Coronary artery (tissue), 2 donors: ENCODE measurements around the gene IRS4.

Experiments used
- DNase-seq: peaks from one replicate; pipeline ENCODE4 v3.0.0-alpha.2; 2017; ENCODE audit warnings: low spot score
- H3K27ac ChIP-seq, 2 donors: fragments of 200-600 bp; sonication (generic); one replicate each; pipeline ENCODE4 v1.5.1; 2016 to 2019
- H3K4me3 ChIP-seq: fragments of 200-600 bp; sonication (generic); 2 replicates; pipeline ENCODE4 v1.5.1; 2016; ENCODE audit warnings: mild to moderate bottlenecking, moderate library complexity
- CTCF ChIP-seq: fragments of 200-600 bp; sonication (generic); IDR thresholded peaks from one replicate; pipeline ENCODE4 v1.5.1; 2019; ENCODE audit warnings: antibody characterized with exemption

The IRS4 gene

DNA sequence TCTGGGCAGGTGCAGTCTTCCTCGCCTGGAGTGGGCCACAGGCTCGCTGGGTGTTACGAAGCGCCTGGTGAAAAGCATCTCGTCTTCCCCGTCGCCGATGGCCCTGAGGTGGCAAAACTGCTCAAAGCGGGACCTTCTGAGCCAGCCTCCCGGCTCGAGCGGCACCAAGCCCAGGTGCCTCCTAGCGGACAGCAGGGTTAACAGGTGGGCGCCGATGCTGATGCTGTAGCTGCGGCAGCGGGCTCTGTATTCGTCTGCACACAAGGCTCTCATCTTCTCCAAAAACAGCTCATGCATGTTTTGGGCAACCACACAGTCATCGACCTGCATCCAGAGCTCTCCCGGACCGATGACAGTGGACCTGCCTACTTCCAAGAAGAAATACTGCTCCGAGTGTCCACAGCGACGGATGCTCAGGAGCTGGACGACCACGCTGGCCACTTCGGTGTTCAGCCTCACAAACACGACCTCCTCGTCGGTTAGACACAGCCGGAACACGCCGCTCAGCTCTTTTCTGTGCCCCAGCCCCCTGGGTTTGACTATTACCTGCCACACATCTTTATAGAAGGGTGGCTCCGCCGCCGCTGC is 1.2 kb downstream of the IRS4 start:
- H3K4me3 ChIP-seq = peak overlapping the region; percentile 65
- H3K27ac ChIP-seq = no peak overlapping the region

GRCh38 chrX:108734426-108734825 is 1.9 kb downstream of the IRS4 start:
- Histone ChIP-seq H3K27ac (no peak overlapping the region), H3K4me3 (no peak overlapping the region)
- TF ChIP-seq CTCF = no peak
- DNase-seq = no peak

More for the DNA sequence above, 1.2 kb downstream of the IRS4 start:
- TF ChIP-seq CTCF = no peak
- DNase-seq = no peak

DNA sequence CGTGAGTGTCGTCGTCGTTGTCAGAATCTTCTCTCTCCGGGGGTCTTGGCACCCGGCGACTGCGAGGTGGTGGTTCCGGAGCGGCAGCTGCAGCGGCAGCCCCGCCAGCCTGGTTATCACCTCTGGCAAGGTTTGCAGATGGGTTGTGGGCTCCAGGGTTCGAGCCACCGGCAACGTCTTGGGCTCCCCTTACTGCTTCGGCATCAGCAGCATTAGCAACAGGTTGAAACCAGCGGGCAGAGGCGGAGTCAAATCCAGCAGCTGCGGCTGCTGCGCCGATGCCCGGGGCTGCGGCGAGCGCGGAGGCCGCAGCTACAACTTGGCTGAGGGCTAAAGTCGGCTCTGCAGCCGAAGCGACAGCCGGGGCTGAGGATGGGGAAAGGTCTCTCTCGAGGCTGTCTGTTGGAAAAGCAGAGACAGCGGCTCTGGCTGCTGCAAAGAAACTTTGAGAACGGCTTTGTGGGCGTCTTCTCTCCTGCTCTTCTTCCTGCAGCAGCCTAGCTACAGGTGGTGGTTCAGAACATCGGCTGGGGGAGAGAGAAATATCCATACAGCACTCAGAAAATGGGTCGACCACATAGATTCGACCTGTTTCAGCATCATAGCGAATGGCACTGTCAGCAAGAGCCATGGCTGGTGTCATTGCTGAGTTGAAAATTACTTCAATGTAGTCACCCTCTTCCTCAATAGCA is 3.6 kb downstream of the IRS4 start:
- TF ChIP-seq CTCF = no peak
- no peak for DNase-seq
- Histone ChIP-seq H3K4me3 (no peak overlapping the region), H3K27ac (no peak overlapping the region)

GRCh38 chrX:108731153-108731552 is 5.2 kb downstream of the IRS4 start:
- Histone ChIP-seq H3K4me3 (no peak overlapping the region), H3K27ac (no peak overlapping the region)
- TF ChIP-seq CTCF = no peak
- DNase-seq = no peak

- TF ChIP-seq CTCF = no peak
- Histone ChIP-seq H3K4me3 (no peak overlapping the region), H3K27ac (no peak overlapping the region)
- DNase-seq = no peak
Observed at GRCh38 chrX:108726748-108727147, 9.6 kb downstream of the IRS4 start.

DNA sequence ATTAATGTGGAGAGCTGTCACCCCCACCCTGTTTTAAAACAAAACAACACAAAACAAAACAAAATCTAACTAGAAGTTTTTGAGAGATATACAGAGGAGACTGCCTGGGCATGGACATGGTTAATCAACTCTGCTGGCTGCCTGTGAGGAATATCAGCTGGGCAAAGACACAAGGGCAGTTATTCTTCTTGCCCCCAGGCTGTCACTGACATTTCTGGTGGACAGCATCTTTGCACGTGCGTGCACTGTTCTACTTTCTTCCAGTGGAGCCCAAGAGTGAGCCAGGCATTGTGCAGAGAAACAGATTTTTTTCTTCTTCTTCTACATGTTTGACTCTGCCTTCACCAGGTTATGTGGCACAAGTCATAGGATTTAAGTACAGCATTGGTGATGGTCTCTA is 13.8 kb downstream of the IRS4 start:
- no peak for TF ChIP-seq CTCF
- Histone ChIP-seq H3K4me3 (no peak overlapping the region), H3K27ac (no peak overlapping the region)
- DNase-seq = no peak

DNA sequence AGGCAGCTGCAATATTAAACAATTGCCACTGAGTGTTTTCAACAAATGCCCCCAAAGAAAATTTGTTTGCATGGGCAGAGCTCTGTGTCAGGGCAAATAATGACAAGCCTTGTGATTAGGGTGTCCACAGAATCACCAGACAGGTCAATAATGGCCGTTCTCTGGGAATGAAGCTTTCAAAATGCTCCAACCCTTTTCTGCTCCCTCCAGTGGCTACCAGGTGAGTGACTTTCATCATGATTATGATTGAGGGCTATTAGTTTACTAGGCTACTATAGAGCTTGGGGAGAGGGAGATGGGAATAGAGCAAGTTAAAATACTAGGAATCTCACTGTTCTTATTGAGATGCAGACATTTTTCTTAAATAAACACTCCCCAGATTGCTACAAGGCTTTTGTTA is 23.5 kb downstream of the IRS4 start:
- no peak for DNase-seq
- Histone ChIP-seq H3K27ac (no peak overlapping the region), H3K4me3 (no peak overlapping the region)
- no peak for TF ChIP-seq CTCF
